ENCODE data around the gene SEMA5B. TPM values are rescaled to one million over a fixed set of nuclear protein-coding genes. Genes with fewer than 3 reads are reported as not detected.

The SEMA5B gene
- total RNA-seq, 4 donors from 2014 or later = 0.29 to 25.4 (median 4.5) TPM; not detected in 1

DNA sequence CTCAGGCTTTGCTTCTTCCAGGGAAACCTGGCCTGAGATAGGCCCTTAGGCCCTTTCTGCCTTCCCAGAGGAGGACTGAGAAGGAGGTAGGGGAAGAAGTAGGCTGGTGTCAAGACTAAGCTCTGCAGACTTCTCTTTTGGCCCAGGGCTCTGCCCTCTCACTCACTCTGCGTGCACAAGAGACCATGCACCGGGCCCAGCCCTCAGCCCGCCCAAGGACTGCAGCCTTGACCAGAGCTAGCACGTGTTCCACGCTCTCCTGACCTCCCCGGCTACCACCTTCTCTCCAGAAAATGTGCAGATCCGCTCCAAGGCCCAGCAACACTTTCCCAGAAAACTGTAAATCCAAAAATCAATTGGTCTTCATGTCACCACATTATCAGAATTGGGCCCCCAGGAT, 59.8 kb downstream of the SEMA5B start:
- intact Hi-C loops (cut with DNase I; ENCODE audit: low total_unique reads) = no loop called here
- Histone ChIP-seq H3K36me3 (no peaks in the 10 kb centered on the region), H3K9me3 (no peaks in the 10 kb centered on the region), H3K4me1 (peaks cover 0 to 8% of the 10 kb centered on the region in 2 donors), H3K27me3 (no peaks in the 10 kb centered on the region), H3K4me3 (no peak overlapping the region), H3K27ac (no peak overlapping the region)
- no peak for DNase-seq
- TF ChIP-seq, protein P1, sequence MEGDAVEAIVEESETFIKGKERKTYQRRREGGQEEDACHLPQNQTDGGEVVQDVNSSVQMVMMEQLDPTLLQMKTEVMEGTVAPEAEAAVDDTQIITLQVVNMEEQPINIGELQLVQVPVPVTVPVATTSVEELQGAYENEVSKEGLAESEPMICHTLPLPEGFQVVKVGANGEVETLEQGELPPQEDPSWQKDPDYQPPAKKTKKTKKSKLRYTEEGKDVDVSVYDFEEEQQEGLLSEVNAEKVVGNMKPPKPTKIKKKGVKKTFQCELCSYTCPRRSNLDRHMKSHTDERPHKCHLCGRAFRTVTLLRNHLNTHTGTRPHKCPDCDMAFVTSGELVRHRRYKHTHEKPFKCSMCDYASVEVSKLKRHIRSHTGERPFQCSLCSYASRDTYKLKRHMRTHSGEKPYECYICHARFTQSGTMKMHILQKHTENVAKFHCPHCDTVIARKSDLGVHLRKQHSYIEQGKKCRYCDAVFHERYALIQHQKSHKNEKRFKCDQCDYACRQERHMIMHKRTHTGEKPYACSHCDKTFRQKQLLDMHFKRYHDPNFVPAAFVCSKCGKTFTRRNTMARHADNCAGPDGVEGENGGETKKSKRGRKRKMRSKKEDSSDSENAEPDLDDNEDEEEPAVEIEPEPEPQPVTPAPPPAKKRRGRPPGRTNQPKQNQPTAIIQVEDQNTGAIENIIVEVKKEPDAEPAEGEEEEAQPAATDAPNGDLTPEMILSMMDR (IDR thresholded peaks at IDR 0.05) = no peak
- TF ChIP-seq POLR2A (IDR thresholded peaks at IDR 0.05) = no peak

DNA sequence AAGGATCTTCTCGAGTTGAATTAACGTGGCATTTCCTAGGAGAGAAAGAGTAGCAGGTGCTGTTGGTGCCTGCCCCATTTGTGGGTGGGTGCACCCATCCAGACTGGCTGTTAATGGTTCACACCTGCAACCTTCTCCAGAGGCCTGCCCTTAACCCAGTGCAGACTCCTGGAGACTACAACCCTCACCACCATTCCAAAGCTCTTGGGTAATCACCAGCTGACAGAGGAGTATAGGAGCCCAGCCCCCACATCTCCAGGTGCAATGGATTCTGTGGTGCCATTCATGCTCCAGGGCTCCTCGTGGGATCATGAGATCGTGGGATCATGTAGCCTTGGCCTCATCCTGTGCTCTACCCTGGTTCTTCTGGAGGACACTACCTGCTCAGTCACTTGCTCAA, 60.2 kb downstream of the SEMA5B start:
- H3K4me3 ChIP-seq = no peak overlapping the region
- H3K9me3 ChIP-seq = no peaks in the 10 kb centered on the region
- no peaks in the 10 kb centered on the region for H3K36me3 ChIP-seq
- H3K27me3 ChIP-seq = no peaks in the 10 kb centered on the region
- no peak overlapping the region for H3K27ac ChIP-seq
- no peak for DNase-seq
- intact Hi-C loops (cut with DNase I; ENCODE audit: low total_unique reads) = no loop called here
- H3K4me1 ChIP-seq = peaks cover 0 to 8% of the 10 kb centered on the region in 2 donors
- TF ChIP-seq POLR2A (IDR thresholded peaks at IDR 0.05) = no peak
- TF ChIP-seq, protein P1 (IDR thresholded peaks at IDR 0.05) = no peak

DNA sequence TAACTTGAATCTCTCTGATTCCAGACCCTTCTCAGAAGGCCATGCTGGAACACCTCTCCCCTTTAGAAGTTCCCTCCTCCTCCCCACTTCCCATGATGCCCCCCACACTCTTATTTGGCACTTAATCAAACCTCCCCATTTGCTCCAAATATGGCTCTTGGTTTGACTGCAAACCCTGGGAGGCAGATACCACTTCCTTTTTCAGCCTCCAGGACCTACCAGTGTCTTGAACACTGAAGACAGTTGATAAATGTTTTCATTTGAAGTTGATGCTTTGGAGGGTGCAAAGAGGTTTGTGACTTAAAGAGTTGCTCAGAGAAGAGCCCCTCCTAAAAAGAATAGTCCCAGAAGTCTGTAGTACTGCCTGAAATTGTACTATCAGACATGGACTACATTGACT, 61.5 kb downstream of the SEMA5B start:
- Histone ChIP-seq H3K27ac (no peak overlapping the region), H3K9me3 (no peaks in the 10 kb centered on the region), H3K4me1 (peaks cover 0 to 8% of the 10 kb centered on the region in 2 donors), H3K36me3 (no peaks in the 10 kb centered on the region), H3K4me3 (no peak overlapping the region), H3K27me3 (no peaks in the 10 kb centered on the region)
- no peak for DNase-seq
- intact Hi-C loops (cut with DNase I; ENCODE audit: low total_unique reads) = no loop called here
- TF ChIP-seq, protein P1 (IDR thresholded peaks at IDR 0.05) = no peak
- TF ChIP-seq POLR2A (IDR thresholded peaks at IDR 0.05) = no peak

DNA sequence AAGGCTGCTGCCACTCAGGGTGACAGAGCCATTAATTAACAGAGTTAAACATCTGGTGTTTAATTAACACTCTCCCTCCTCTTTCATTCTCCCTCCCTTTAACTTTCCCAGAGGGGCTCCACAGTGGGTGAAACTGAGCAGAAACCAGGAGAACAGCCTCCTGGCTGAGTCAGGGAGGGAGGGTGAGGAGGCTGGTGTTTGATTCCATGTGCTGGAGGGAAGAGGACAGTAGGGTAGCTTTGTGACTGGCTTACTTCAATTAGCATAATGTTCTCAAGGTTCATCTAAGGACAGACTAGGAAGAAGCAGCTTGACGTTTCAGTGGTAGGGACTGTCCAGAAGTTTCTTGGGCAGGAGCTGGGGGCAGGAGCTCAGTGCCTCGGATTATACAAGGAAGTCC, 62.8 kb downstream of the SEMA5B start:
- no peak overlapping the region for H3K4me3 ChIP-seq
- peaks cover 0 to 6% of the 10 kb centered on the region in 2 donors for H3K4me1 ChIP-seq
- no peaks in the 10 kb centered on the region for H3K27me3 ChIP-seq
- no peak overlapping the region for H3K27ac ChIP-seq
- intact Hi-C loops (cut with DNase I; ENCODE audit: low total_unique reads) = no loop called here
- no peak for TF ChIP-seq POLR2A (IDR thresholded peaks at IDR 0.05)
- TF ChIP-seq, protein P1 (IDR thresholded peaks at IDR 0.05) = no peak
- no peaks in the 10 kb centered on the region for H3K36me3 ChIP-seq
- H3K9me3 ChIP-seq = no peaks in the 10 kb centered on the region
- no peak for DNase-seq

DNA sequence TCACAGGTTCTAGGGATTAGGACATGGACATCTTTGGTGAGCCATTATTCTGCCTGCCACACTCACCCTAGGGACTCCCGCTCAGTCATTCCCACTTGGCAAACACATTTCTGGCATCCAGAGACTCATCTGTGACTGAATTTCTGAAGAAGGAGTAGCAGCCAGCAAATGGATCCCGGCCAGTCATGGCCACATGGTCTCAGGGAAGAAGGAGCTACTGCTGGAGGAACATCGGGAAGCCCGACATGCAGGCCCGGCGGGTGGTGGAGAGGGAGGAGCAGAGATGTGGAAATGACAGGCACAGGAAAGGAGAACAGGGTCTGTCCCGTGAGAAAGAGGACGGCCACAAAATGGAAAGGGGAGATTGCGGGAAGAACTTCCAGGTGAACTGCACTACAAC, 65.4 kb downstream of the SEMA5B start:
- Histone ChIP-seq H3K27me3 (no peaks in the 10 kb centered on the region), H3K27ac (no peak overlapping the region), H3K36me3 (no peaks in the 10 kb centered on the region), H3K4me3 (no peak overlapping the region), H3K9me3 (no peaks in the 10 kb centered on the region), H3K4me1 (peaks cover 0 to 13% of the 10 kb centered on the region in 2 donors)
- TF ChIP-seq, protein P1 (IDR thresholded peaks at IDR 0.05) = no peak
- no peak for TF ChIP-seq POLR2A (IDR thresholded peaks at IDR 0.05)
- intact Hi-C loops (cut with DNase I; ENCODE audit: low total_unique reads) = no loop called here
- DNase-seq = no peak

All from uterus (tissue), 4 donors.